Measurements from ENCODE around the gene IL18BP.

GRCh38 chr11:72008728-72009127, 10.0 kb downstream of the IL18BP start:
- TF ChIP-seq CTCF (conservative IDR thresholded peaks at IDR 0.05 in 1 of 2, IDR thresholded peaks at IDR 0.05 in 1 of 2; ENCODE audit: extremely low read depth in 1 of 2, insufficient read depth in 1 of 2, low read depth in 1 of 2, low read length in 2 of 2): no peak
- no peak for TF ChIP-seq EZH2 (IDR thresholded peaks at IDR 0.05; ENCODE audit: borderline replicate concordance, low read length)

All from mammary epithelial cell (primary cell).